Activated CD4-positive, alpha-beta T cell treated with anti-CD3 and anti-CD28 coated beads, Interleukin-2, Interleukin-6, amounts not matched to agents 100 ng/mL and 50 ng/mL, durations not matched to agents 16 hours and 8 hours (primary cell): ENCODE measurements around the gene GATAD2B.
A peak's percentile ranks its signal among the peaks of the same experiment; 100 is the strongest.

Experiments
- DNase-seq: peaks from one replicate; pipeline ENCODE4 v3.0.0-alpha.2; 2020

Gene GATAD2B

GRCh38 chr1:153951183-153951582, 28.4 kb upstream of the GATAD2B start:
- DNase-seq: no peak

DNA sequence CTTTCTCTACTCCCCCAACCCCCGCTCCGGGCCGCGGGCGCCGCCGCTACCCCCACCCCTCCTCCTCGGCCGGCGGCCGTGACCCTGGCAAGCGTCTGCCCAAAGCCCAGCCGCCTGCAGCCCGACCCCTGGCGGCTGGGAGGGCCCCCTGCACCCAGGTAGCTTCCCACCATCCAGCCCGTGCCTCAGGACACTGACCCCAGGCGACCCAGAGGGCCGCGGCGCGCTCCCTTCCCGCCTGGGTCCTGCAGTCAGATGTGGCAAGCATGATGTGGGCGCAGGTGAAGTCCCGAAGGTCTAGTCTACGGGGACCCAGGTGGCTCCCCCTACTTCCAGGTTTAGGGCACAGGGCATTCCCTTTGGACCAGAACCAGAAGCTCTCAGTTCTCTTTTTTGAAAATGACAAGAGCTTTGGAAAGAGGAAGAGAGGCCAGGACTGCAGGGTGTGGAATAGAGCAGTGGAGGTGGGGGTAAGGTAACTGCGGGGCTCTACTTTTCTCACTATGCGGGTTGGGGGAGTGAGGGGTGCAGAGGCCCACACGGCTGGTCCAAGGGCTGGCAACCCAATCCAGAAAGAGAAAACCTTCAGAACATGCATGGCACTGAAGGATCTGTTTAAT, 24.0 kb upstream of the GATAD2B start, which contains the start of gene DENND4B:
Gene DENND4B, minus strand, starts transcription at position 97 of the 620 bp plus-strand sequence. CDS start 2,344 bp downstream, outside the sequence.
- peak; percentile 89 for DNase-seq

DNA sequence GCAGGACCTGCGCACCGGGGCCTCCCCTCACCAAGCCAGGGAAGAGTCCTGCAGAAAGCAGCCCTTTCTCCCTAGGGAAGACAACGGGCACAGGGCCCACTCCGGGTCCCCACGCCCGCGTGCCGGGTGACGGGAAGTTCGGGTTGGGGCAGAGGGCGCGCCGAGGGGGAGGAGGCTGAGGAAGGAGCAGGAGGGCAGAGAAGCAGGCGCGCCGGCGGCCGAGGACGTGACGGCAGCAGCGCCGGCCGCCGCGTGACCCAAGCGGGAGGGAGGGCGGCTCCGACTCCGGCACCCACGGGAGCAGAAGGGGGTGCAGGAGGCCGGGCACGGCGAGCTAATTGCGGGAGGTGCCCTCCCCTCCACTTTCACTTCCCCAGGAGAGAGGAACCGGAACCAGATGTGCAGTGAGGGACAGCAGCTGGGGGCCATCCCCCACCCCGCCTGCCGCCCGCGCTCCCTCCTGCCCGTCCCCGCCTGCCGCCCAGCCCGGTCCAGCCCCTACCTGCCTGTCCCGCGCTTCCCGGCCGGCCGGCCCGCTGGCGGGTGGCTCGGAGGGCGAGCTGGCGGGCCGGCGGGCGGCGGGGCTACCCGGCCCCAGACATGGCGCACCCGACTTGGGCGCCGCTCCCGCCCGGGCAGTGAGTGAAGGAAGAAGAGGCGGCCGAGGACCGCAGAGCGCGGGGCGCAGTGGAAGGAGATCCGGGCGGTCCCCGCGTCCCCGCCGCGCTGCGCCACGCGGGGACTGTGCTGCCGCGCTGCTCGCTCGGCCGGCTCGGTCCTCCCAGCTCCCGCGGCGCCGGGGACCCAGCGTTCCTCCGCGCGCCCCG, 23.2 kb upstream of the GATAD2B start:
- DNase-seq: peak; percentile 84

GRCh38 chr1:153945131-153945794, 22.5 kb upstream of the GATAD2B start:
- DNase-seq: peak; percentile 84

DNA sequence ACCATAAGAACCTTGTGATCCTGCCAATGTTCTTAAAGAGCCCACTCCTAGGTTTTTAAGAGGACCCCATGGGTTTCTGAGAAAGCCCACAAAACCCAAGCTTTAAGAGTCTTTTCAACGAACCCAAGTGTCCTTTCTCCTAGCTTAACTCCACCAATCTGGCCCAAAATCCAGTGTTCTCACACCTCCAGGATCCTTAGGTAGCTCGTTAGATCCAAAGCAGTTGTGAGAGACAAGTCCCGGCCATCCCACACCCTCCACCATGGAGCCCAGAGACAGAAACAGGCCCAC, 22.0 kb upstream of the GATAD2B start:
- DNase-seq: no peak

- DNase-seq: no peak
Observed at GRCh38 chr1:153944005-153944826, 21.4 kb upstream of the GATAD2B start.

DNA sequence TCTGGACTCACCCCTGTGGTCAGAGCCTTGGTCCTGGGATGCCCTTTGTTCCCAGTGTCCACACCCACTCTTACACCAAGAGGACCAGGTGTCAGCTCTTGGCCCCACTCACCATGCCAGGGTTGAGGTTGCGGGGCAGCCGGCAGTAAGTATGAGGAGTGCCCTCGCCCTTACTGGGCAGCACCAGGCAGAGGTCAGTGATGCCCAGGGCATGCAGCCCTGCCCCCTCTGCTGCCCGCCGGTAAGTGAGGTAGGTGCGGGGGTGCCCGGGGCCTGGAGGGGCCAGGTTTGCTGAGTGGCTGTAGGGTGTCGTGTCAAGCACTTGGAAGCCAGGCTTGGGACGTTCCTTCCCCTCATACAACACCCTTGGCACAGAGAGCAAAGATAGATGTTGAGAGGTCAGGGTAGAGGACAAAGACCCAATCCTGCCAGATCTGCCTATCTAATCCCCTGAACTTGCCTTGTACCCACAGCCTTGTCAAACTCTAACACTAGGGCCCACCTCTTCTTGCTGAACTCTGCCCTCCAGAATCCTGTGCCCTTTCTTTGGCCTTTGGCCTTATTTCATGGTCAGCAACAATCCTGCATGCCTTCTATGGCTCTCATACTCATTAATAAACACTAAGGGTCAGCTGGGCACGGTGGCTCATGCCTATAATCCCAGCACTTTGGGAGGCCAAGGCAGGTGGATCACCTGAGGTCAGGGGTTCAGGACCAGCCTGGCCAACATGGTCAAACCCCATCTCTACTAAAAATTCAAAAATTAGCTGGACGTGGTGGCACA, 20.2 kb upstream of the GATAD2B start:
- no peak for DNase-seq

GRCh38 chr1:153941826-153942725, 19.3 kb upstream of the GATAD2B start:
- no peak for DNase-seq

- no peak for DNase-seq
Observed at GRCh38 chr1:153940756-153941155, 18.0 kb upstream of the GATAD2B start.

DNA sequence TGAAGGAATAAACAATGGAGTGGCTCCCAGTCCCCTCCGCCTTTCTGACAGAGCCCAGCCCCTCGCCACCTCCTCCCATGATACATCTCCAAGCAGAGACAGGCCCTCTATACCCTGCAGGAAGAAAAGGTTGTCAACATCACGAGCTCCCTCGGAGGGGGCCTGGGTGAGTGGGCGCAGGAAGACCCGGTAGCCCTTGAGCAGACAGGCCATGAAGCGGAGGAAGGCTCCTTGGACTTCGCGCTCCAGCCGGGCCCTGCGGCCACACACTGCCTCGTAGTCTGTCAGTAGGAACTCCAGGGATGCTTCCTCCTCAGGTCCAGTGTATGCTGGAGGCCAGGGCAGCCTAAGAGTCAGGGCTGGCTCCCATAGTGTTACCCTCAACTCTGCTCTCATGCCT, 16.7 kb upstream of the GATAD2B start:
- no peak for DNase-seq

DNA sequence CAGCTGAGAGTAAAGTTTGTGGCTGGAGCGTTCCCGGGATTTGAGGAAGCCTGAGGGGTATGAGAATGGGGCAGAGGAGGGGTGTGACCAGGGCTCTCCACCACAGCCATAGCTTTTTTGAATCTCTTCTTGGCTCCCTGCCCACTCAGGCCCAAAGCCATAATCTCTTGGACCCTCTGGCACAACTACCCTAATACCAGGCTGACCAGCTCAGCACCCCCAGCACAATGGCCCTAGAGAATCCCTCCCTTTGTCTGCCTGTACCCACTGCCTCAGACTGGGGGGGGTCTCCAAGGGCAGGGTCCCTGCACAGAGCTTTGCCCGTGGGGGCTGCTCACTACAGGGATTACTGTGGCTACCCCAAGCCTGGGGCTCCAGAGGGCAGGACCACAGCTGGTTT, 16.2 kb upstream of the GATAD2B start:
- no peak for DNase-seq

DNA sequence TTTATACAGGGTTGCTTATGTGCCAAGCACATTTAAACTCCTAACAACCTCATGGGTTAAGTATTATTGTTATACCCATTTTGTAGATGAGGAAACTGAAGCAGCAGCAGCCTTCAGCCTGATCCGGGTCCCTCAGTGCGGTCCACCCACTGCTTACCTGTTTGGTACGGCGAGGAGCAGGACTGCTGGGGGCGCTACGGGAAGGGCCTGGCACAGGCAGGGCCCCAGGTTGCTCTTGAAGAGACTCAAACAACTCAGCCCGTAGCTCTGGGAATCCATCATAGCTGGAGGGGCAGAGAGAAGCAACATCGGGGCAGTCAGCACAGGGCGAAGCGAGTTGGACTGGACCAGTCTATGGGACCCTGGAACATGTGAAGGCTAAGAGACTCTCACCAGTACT, 14.6 kb upstream of the GATAD2B start:
- DNase-seq: no peak

- DNase-seq: no peak
Observed at GRCh38 chr1:153936011-153936802, 13.4 kb upstream of the GATAD2B start.

DNA sequence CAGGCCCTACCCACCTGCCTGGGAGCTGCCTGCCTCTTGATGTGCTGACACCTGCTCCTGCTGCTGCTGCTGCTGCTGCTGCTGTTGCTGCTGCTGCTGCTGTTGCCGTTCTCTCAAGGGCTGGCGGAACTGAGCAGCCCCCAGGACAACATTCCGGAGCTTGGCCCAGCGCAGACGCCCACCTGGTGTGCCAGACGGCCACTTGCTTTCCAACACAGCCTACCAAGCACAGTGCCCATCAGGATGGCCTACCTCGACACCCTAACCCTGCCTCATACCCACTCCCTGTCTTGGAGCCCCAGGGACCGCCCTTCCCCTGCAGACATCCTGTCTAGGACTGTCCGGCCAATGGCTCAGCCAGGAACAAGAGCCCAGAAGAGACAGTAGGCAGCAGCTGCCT, 12.0 kb upstream of the GATAD2B start:
- no peak for DNase-seq

DNA sequence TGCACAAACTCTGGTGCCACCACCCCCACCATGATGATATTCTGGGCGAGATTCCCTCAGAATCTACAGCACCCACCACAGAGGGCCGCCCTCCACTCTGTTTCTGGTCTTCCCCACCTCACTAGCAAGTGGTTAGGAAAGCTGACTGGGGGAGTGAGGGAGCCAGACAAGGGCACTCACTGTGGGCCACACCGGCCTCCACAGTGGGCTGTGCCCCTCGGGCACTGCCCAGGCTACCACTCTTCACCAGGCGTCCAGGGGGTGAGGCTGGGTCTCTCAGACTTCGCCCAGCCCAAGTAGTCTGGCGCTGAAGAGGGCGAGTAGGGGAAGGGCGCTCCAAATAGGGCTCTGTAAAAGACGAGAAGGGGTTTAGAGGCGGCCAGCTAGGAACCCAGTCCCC, 11.2 kb upstream of the GATAD2B start:
- DNase-seq: no peak

DNA sequence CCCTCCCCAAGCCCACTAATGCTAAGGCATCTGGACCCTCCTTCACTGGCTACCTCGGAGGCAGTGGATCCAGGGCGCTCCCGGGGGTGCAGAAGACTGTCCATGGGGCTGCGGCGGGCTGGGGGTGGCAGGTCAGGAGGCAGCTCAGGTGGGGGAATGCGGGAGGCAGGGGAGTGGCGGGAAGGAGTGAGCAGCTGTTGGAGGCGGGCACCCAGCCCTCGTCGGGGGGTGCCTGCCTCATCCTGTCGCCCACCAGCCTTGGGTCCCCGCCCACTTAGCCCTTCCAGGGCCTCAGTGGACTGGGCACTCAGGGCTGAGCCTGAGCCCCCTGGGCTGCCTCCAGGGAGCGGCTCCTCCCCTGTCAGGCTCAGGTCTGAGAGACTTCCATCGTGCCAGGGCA, 10.7 kb upstream of the GATAD2B start:
- DNase-seq: no peak

DNA sequence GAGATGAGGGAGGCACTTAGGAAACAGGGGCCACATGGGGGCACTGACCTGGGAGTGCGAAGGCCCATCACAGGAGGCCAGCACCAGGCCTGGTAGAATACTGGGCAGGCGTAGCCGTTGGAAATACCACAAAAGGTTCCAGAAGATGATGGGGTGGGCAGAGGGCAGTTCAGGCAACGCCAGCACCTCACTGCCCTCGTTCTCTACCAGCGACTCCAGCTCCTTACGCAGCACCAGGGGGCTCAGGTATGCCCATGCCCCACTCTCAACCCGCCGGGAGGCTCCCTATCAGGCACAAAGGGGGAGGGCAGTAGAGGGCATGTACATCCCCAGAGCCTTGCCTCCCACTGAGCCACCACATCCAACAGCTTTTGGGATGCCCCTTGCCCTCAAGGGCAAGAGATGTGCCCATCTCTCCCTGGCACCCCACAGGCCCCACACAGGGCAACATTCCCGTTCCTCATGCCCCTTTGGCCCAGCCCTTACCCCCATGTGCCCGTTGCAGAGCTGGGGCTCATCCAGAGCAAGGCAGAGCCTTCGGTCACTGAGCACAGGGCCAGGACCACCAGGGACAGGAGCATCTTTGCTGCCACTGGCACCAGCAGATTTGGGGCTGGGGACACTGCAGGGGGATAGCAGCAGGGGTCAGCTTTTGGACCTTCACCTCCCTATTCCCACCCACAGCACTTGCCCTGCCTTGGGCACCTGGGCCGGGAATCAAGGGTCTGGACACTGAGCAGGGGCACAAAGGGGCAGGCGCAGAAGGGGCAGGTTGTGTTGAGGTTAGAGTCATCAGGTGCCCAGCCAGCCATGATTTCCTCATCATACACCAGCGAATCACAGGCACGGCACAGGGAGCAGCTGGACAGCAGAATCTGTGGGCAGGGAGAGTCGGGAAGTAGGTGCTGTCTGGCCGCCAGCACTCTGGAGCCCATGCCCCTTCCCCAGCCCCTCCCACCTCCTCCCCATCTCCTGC, 9.7 kb upstream of the GATAD2B start:
- DNase-seq: no peak

DNA sequence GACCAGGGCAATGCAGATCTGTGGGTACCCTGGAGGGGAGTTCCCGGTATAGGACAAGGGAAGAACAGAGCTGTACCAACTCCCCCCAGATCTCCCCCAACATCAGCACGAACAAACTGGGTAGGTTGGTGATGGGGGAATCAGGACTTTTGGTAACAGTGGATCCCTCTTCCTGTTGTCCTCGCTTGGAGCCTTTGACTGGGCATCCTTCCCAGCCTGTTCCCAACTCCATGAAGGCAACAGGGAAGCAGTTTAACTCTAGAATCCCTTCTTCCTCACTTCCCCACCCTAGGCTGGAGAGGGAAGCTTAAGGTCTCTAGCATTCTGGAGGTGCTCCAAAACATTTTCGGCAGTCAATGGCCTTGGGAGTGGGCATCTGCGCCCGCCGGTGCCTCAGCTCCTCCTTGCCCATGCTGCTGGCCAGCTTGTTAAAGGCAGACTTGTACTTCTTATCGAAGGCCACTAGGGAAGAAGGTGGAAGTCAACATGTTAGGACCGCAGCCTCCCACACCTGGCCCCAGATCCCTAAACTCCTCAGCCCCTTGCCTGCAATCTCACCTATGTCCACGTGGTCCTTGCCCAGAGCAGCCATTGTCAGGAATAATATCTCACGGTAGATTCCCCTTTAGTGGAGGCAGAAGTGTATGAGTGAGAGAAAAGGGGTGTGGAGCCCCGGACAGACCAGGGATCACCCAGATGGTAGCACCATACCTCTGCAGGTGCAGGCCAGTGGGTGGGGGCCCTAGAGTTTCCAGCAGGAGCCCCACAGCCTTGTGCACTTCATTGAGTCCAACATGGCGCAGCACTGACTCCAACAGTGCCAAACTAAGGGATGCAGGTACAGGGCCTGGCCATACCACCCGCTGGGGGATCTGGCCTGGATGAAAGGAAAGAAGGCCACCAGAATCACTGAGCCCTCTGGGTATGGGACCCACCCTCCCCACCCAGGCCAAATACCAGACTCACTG, 7.5 kb upstream of the GATAD2B start:
- no peak for DNase-seq
